ENCODE measurements around the gene CTPS2. TPM values are rescaled to one million over a fixed set of nuclear protein-coding genes. Genes with fewer than 3 reads are reported as not detected.
"Not testable (repeated sequence)": the region's sequence is repeated elsewhere in the genome, so short reads cannot be mapped to it uniquely, and the experiment has no call there.

CTPS2 gene
- total RNA-seq, 1 experiment from 2014 or later, result 25.0 TPM

DNA sequence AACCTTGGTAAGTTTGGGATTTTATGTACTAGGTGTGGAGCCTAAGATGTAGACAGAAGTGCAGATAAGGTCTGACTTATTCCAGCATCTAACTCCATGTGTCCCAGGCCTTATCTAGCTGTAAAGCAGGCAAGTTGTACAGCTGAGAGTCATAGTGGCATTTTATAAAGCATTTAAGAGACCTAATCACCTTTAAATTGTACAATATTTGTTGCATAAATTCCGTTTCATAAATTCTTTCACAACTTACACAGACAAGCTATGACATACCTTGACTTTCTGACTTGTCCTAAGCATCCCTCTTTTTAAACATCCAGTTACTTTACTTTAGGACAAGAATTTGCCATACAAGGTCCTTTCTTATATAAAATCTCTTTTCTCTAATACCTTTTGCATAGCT lies 18.0 kb upstream of the CTPS2 start:
- no TSS peak for BruUV-seq (replicated peaks)
- Histone ChIP-seq H3K9ac (ENCODE audit: low read length) (no peak overlapping the region), H3K4me1 (ENCODE audit: insufficient read depth, low read length) (no peaks in the 10 kb centered on the region), H4K20me1 (ENCODE audit: low read length) (peaks cover 7% of the 10 kb centered on the region; the same call in 1 of the 2 replicates), H3K79me2 (ENCODE audit: low read length) (peaks cover 41% of the 10 kb centered on the region), H3K4me2 (ENCODE audit: low read length) (no peak overlapping the region), H3K4me3 (ENCODE audit: low read length) (no peak overlapping the region), H3K27me3 (ENCODE audit: low read length) (no peaks in the 10 kb centered on the region), H2AFZ (ENCODE audit: low read length) (no peak overlapping the region), H3K27ac (ENCODE audit: low read length) (no peak overlapping the region), H3K9me3 (ENCODE audit: low read length) (no peaks in the 10 kb centered on the region), H3F3A (ENCODE audit: low read length, unreplicated experiment) (no peaks in the 10 kb centered on the region), H3K36me3 (ENCODE audit: low read depth, low read length) (no peaks in the 10 kb centered on the region), H3K9me2 (replicated peaks; ENCODE audit: low read length) (no peaks in the 10 kb centered on the region)
- ChIA-PET POLR2A (ENCODE audit: unreplicated experiment) (no interaction called here), CTCF (no interaction called here)
- TF ChIP-seq EZH2phosphoT487 (IDR thresholded peaks at IDR 0.05; ENCODE audit: borderline replicate concordance, low read length) (no peak), CTCF (conservative IDR thresholded peaks at IDR 0.05; ENCODE audit: low read depth, low read length) (no peak), EZH2 (IDR thresholded peaks at IDR 0.05; ENCODE audit: low read length, unreplicated experiment) (no peak)
- ATAC-seq (no peak), DNase-seq (no peak)
- intact Hi-C loops (cut with micrococcal nuclease), result no loop called here

- H3K36me3 ChIP-seq (ENCODE audit: low read depth, low read length), result 0 out of 2 replicates have a peak, but pooled peaks cover 2% of the 10 kb centered on the region
- no peak overlapping the region for H3K4me2 ChIP-seq (ENCODE audit: low read length)
- DNase-seq (peak; percentile 29), ATAC-seq (no peak)
- H3F3A ChIP-seq (ENCODE audit: low read length, unreplicated experiment), result no peaks in the 10 kb centered on the region
- ChIA-PET CTCF (no interaction called here), POLR2A (ENCODE audit: unreplicated experiment) (no interaction called here)
- no peaks in the 10 kb centered on the region for H3K27me3 ChIP-seq (ENCODE audit: low read length)
- intact Hi-C loops (cut with micrococcal nuclease), result no loop called here
- no peak overlapping the region for H2AFZ ChIP-seq (ENCODE audit: low read length)
- peaks cover 29% of the 10 kb centered on the region for H4K20me1 ChIP-seq (ENCODE audit: low read length)
- no TSS peak for BruUV-seq (replicated peaks)
- no peak for TF ChIP-seq EZH2 (IDR thresholded peaks at IDR 0.05; ENCODE audit: low read length, unreplicated experiment)
- TF ChIP-seq CTCF (conservative IDR thresholded peaks at IDR 0.05; ENCODE audit: low read depth, low read length), result no peak
- no peak for TF ChIP-seq EZH2phosphoT487 (IDR thresholded peaks at IDR 0.05; ENCODE audit: borderline replicate concordance, low read length)
- peaks cover 62% of the 10 kb centered on the region for H3K79me2 ChIP-seq (ENCODE audit: low read length)
- no peaks in the 10 kb centered on the region for H3K9me3 ChIP-seq (ENCODE audit: low read length)
- no peak overlapping the region for H3K27ac ChIP-seq (ENCODE audit: low read length)
- H3K4me3 ChIP-seq (ENCODE audit: low read length), result no peak overlapping the region
- no peaks in the 10 kb centered on the region for H3K9me2 ChIP-seq (replicated peaks; ENCODE audit: low read length)
- H3K9ac ChIP-seq (ENCODE audit: low read length), result no peak overlapping the region
- no peaks in the 10 kb centered on the region for H3K4me1 ChIP-seq (ENCODE audit: insufficient read depth, low read length)
Observed at GRCh38 chrX:16727637-16728036, 15.2 kb upstream of the CTPS2 start.

GRCh38 chrX:16726347-16726988 lies 14.0 kb upstream of the CTPS2 start:
- peaks cover 31% of the 10 kb centered on the region for H4K20me1 ChIP-seq (ENCODE audit: low read length)
- H3K4me1 ChIP-seq (ENCODE audit: insufficient read depth, low read length); H3K4me3 ChIP-seq (ENCODE audit: low read length); H3K27me3 ChIP-seq (ENCODE audit: low read length); H3K27ac ChIP-seq (ENCODE audit: low read length); BruUV-seq (replicated peaks); intact Hi-C loops (cut with micrococcal nuclease); H2AFZ ChIP-seq (ENCODE audit: low read length); H3K9me2 ChIP-seq (replicated peaks; ENCODE audit: low read length); CTCF ChIA-PET; H3K4me2 ChIP-seq (ENCODE audit: low read length); H3K36me3 ChIP-seq (ENCODE audit: low read depth, low read length); H3F3A ChIP-seq (ENCODE audit: low read length, unreplicated experiment); H3K9me3 ChIP-seq (ENCODE audit: low read length); POLR2A ChIA-PET (ENCODE audit: unreplicated experiment); ATAC-seq; H3K9ac ChIP-seq (ENCODE audit: low read length); DNase-seq: not testable (repeated sequence)
- H3K79me2 ChIP-seq (ENCODE audit: low read length), result peaks cover 71% of the 10 kb centered on the region
